ENCODE results near the gene FBLN1.

- TF ChIP-seq EP300 (conservative IDR thresholded peaks at IDR 0.05; ENCODE audit: poor library complexity, severe bottlenecking) (no peak), CTCF (IDR thresholded peaks at IDR 0.05; ENCODE audit: poor library complexity, severe bottlenecking) (no peak), REST (IDR thresholded peaks at IDR 0.05; ENCODE audit: borderline replicate concordance) (no peak), POLR2AphosphoS5 (IDR thresholded peaks at IDR 0.05) (no peak), SMC3 (conservative IDR thresholded peaks at IDR 0.05; ENCODE audit: poor library complexity) (no peak), EZH2 (IDR thresholded peaks at IDR 0.05; ENCODE audit: borderline replicate concordance, insufficient read depth, low read length, poor library complexity, severe bottlenecking) (no peak), RAD21 (conservative IDR thresholded peaks at IDR 0.05) (no peak), MXI1 (conservative IDR thresholded peaks at IDR 0.05; ENCODE audit: poor library complexity, severe bottlenecking) (no peak), TAF1 (IDR thresholded peaks at IDR 0.05; ENCODE audit: low read depth) (no peak)
These were observed 21.0 kb upstream of the FBLN1 start for GRCh38 chr22:45481661-45482060.

Data from neural cell (in vitro differentiated cells).